Cardiac fibroblast (primary cell): ENCODE results near the gene RBM18.

ENCODE experiments used
- DNase-seq, 2 donors: peaks; one replicate each; pipeline versions ENCODE4 v3.0.0 to v3.0.0-alpha.2; 2010; ENCODE audit warnings: low read depth in 2 of 2
- H3K4me3 ChIP-seq, 2 donors: replicated peaks in 1 of 2; 1 replicate in 1 of 2; 2 replicates in 1 of 2; pipeline ENCODE4 v1.5.1; 2011; ENCODE audit warnings: low read depth in 2 of 2, low read length in 2 of 2, mild to moderate bottlenecking in 2 of 2, moderate library complexity in 1 of 2
- CTCF ChIP-seq: IDR thresholded peaks from one replicate; pipeline ENCODE4 v1.5.1; 2011; ENCODE audit warnings: low read depth, mild to moderate bottlenecking, low read length, inconsistent platforms

The RBM18 gene

GRCh38 chr9:122197426-122197825 lies 67.2 kb downstream of the RBM18 start:
- TF ChIP-seq CTCF, result no peak
- no peak overlapping the region for H3K4me3 ChIP-seq
- DNase-seq, result no peak

- DNase-seq, result no peak
- TF ChIP-seq CTCF, result no peak
- H3K4me3 ChIP-seq, result no peak overlapping the region
Measured at GRCh38 chr9:122195875-122196274, 68.8 kb downstream of the RBM18 start.

- H3K4me3 ChIP-seq, result no peak overlapping the region
- DNase-seq, result no peak
- no peak for TF ChIP-seq CTCF
Measured at GRCh38 chr9:122193651-122194050, 71.0 kb downstream of the RBM18 start.

GRCh38 chr9:122192914-122193525 lies 71.6 kb downstream of the RBM18 start:
- no peak for TF ChIP-seq CTCF
- no peak for DNase-seq
- no peak overlapping the region for H3K4me3 ChIP-seq

- TF ChIP-seq CTCF, result no peak
- DNase-seq, result no peak
- no peak overlapping the region for H3K4me3 ChIP-seq
Measured at GRCh38 chr9:122192261-122192875, 72.3 kb downstream of the RBM18 start.

- no peak for TF ChIP-seq CTCF
- H3K4me3 ChIP-seq, result no peak overlapping the region
- no peak for DNase-seq
Measured at GRCh38 chr9:122191584-122191983, 73.1 kb downstream of the RBM18 start.
